ENCODE measurements around the gene MMAB.

Gene MMAB

GRCh38 chr12:109557805-109558204, 15.5 kb downstream of the MMAB start:
- DNase-seq, result no peak

- no peak for DNase-seq
Observed at GRCh38 chr12:109557200-109557599, 16.1 kb downstream of the MMAB start.

GRCh38 chr12:109555431-109556315, 17.6 kb downstream of the MMAB start:
- no peak for DNase-seq

- DNase-seq, result no peak
Observed at GRCh38 chr12:109554761-109555160, 18.5 kb downstream of the MMAB start.

GRCh38 chr12:109553906-109554500, 19.3 kb downstream of the MMAB start:
- DNase-seq, result no peak

- no peak for DNase-seq
Observed at GRCh38 chr12:109553483-109553882, 19.8 kb downstream of the MMAB start.

GRCh38 chr12:109552971-109553370, 20.3 kb downstream of the MMAB start:
- DNase-seq, result no peak

GRCh38 chr12:109551108-109551507, 22.2 kb downstream of the MMAB start:
- no peak for DNase-seq

- no peak for DNase-seq
Observed at GRCh38 chr12:109550281-109550680, 23.0 kb downstream of the MMAB start.

- DNase-seq, result no peak
Observed at GRCh38 chr12:109549613-109550270, 23.6 kb downstream of the MMAB start.

- DNase-seq, result no peak
Observed at GRCh38 chr12:109548258-109548657, 25.0 kb downstream of the MMAB start.

- no peak for DNase-seq
Observed at GRCh38 chr12:109547286-109547685, 26.0 kb downstream of the MMAB start.

- no peak for DNase-seq
Observed at GRCh38 chr12:109545826-109546225, 27.5 kb downstream of the MMAB start.

- DNase-seq, result no peak
Observed at GRCh38 chr12:109544955-109545531, 28.3 kb downstream of the MMAB start.

- DNase-seq, result no peak
Observed at GRCh38 chr12:109542876-109543275, 30.4 kb downstream of the MMAB start.

- peak in 1 of 3 donors; percentile 7 for DNase-seq
Observed at GRCh38 chr12:109542014-109542413, 31.3 kb downstream of the MMAB start.

- DNase-seq, result no peak
Observed at GRCh38 chr12:109541413-109541726, 31.9 kb downstream of the MMAB start.

GRCh38 chr12:109540526-109541412, 32.5 kb downstream of the MMAB start:
- no peak for DNase-seq

- no peak for DNase-seq
Observed at GRCh38 chr12:109539508-109539907, 33.8 kb downstream of the MMAB start.

GRCh38 chr12:109538191-109538863, 35.0 kb downstream of the MMAB start:
- DNase-seq, result no peak

- DNase-seq, result no peak
Observed at GRCh38 chr12:109537136-109537535, 36.2 kb downstream of the MMAB start.

- DNase-seq, result no peak
Observed at GRCh38 chr12:109535863-109536250, 37.4 kb downstream of the MMAB start.
